NCI-H526 treated with DMSO at 0.1 percent for 48 hours (cell line): ENCODE results near the gene PXMP4.
A peak's percentile ranks its signal among the peaks of the same experiment; 100 is the strongest.

Source experiments
- DNase-seq: peaks from one replicate; lab custom pipeline; 2025; lab: John Stamatoyannopoulos, UW

Gene PXMP4

DNA sequence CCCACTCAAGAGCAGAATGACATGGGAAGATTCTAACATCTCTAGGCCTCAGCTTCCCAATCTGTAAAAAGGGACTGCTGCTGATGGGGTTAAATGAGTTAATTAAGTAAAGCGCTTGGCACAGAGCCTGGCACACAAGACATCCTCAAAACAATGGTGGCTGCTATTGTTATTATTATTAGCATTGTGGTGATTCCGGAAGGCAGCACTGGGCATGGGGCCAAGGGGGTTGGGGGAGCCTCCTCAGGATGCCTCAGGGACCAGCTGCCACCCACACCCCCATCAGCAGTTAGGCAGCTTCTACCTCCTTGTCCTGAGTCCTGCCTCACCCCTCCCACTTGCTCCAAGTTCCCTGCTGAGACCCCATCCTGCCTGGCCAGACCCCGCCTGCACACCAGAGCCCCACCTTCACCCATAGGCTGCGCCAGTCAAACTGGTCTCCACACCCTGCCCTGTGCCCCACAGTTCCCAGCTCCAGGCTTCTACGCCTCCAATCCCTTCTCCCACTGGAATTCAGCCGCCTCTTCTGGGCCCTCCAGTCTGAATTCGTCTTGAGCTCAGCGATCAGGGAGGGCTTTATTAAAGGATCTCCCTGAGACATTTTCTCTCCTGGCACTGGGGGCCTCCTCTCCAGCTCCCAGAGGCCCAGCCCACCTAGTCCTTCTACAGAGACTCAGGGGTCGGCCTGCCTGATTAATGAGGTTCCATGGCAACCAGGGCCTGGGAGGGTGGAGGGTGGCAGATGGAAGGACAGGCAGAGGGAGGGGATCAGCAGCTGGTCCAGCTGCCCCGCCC, 35.4 kb downstream of the PXMP4 start:
- DNase-seq, result no peak

DNA sequence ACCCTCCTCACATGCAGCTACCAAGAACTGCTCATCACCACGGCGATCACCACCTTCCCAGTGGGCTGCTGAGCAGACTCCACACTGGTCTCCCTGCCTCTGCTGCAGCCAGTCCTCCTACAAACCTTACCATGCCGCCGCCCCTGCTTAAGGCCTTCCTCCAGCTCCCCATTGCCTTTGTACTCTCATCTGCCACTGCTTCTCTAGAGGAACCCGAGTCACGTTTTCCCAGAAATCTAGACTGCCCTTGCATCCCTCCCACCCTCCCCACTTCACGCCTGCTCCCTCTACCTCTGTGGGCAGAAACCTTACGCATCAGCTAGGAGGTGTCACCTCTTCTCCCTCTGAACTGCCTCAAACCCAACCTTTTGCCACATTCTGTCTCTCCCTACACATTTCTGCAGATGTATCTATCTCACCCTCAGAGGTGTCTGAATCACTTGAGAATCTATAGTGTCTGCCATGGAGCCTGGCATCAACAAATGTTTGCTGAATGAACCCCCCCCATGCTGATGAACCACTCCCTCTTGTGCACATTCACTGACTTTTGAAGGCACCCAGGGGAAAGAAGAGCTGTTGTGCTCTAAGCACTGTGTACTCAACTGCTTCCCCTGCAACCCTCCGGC, 38.3 kb downstream of the PXMP4 start:
- DNase-seq, result no peak

DNA sequence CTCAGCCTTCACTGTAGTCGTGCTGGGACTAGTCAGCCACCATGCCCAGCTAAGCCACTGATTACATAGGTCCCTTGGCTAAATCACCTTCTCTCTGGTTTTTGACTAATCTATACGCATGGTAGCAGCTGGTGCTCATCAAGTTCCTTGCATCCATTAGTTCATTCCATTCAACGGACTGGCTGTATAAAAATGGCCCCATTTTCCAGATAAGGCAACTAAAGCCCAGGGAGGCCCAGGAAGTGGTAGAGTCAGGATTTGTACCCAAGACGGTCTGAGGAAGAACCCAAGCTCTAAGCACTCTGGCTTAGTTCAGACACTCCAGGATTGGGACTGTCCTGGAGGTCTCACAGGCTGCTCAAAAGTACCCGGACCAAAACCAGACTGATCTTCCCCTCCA, 38.8 kb downstream of the PXMP4 start:
- no peak for DNase-seq

DNA sequence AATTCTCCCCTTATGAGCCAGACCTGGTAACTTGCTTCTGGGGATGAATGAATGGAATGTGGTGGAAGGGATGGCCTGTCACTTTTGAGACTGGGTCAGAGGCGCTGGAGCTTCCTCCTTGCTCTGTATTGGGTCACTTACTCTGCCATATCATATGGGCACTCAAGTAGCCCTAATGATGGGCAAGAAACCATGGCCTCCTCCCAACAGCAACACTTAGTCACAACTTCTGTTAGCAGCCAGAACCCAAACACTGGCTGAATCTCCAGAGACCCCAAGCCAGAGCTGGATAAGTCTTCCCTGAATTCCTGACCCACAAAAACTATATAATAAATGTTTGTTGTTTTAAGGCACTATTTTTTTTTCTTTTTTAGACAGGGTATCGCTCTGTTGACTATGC, 39.4 kb downstream of the PXMP4 start:
- DNase-seq, result no peak

DNA sequence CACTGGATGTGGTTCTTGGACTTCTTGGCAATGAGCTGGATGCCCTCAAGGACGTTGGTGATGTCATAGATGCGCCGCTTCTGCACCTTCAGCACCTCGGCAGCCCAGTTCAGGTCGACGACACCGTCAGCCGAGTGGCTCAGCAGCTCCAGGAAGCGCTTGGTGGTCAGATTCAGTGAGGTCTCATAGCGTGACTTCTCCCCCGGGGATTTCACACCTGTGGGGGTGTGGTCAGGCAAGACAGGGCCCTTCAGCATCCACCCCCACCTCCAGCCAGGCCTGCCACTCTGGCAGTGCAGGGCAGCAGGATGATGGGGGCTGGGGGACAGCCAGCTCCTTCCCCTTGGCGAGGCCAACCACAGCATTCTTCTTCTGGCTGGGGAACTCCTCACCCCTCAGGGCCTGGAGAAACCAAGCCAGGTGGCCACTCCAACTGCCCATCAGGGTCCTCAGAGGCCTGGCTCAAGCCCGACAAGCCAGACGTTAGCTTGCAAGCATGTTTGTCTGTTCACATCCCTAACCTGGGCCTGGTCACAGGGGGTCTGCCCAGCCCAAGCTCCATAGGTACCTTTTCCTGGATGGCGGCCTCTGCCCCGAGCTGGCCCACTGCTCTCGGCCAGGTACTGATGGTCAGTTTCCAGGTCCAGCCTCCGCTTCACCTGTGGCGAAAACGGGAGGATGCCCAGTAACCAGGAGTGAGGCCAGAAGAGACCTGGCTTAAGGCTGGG, 40.2 kb downstream of the PXMP4 start:
- DNase-seq, result no peak

DNA sequence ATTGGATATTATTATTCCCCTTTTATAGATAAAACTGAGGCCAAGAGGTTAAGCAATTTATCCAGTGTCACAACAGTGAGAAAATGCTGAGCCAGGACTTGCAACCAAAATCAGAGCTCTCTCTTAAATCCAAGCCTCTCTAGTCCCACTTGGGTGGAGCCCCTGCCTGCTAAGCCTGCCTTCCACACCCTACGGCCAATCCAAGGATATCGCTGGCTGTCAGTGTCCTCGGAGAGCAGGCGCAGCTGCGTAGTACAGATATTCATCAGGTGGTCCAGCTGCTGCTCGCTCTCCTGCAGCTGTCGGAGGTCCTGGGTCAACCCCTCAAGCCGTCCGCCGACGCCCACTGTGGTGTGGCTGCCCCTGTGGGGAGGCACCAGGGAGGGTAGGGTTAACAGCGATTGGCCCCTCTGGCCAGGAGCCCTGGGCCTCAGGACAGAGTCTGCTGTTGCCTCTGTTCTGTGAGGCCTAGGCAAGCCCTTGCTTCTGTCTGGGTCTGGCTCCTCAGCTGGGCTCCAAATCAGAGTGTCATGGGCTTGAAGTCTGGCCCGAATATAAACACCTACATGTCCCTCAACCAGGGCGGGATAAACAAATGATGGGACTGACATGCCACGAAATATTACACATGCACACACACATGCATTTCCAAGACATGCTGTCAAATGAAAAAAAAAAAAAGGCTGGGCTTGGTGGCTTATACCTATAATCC, 42.0 kb downstream of the PXMP4 start:
- DNase-seq, result no peak

DNA sequence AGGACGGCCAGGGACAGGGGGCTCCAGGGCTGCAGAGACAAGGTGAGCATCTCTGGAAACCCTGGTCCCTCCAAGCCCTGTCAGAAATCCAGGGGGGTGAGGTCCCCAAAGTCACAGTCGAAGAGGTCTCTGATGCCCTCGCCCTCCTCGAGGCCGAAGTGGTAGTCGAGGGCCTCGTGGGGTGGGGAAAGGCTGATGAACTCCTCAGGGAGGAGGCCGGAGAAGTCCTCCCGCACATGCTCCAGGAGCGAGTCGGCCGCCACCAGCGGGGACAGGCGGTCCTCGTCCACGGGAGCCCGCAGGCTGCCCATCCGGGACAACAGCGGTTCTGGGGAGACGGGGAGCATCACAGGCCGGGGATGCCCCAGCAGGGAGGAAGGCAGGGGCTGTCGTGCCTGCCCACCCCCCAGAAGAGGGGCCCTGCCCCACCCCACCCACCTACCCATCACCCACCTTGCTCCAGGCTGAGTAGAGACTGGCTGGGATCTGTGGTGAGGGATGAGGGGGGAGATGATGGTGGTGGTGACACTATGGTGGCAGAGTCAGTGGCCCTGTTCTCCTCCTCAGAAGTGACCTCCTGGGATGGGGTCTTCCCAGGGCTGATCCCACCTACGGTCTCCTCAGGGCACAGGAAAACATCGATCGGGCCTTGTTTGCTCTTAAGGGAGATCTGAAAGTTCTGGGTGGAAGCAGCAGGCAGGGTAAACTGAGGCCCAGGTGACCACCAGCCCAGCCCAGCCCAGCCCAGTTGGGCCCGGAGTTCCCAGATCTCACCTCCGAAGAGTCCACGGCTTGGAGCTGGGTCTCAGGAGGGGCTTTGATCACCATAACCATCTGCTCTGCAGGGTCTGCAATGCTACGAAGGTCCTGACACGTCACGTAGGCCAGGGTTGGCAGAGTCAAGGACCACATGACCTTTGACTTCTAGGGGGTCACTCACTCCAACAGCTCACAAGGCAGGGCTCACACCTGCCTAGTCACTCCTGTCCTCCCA, 43.2 kb downstream of the PXMP4 start:
- no peak for DNase-seq

DNA sequence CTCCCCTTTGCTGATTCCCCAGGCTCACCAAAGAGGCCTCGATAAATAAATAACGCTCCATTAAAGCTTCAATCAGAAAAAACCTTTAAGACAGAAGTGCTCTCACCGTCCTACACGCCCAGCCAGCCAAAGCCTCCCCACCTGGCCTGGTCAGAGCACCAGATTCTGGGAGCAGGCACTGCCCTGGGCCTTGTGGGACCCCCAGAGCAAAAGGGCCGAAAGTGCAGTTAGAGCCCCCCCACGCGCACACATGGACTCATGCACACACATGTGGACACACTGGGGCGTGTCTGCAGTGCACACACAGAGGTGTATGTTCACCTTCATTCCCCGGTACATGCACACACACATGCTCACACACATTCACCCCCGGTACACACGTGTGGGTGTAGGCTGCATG, 44.0 kb downstream of the PXMP4 start:
- DNase-seq, result no peak

DNA sequence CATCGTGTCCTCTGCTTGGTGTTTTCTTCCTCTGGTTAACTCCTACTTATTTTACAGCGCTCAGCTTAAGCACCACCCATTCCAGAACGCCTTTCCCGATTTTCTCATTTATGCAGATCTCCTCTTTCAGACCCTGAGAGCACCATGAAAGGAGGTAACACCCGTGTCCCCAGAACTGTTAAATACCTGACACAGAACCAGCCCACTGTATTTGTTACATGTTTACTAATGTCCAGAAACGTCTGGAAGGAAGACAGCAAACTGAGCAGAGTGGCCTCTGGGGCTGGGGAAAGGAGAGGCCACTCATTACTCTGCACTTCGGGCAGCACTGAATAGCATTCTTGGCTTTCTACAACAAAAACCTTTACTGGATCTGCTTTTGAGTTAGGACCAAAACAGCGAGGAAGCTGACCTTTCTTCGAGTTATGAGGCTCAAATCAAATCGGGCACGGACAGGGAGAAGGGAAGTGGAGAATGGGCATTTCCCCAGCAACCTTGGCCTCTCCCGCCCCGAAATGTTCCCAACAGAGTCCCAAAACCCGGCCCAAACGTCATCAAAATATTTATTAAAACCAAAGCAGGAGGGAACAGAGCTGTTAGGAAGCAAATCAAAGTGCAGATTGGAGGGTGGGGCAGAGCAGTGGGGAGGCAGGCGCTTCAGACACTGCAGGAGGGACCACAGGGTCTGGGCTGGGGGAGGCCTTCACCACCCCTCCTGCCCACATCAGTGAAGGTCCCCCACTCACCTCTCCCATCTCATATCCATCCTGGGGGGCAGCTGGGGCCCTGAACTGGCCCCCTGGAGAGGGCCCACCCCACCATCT, 44.8 kb downstream of the PXMP4 start:
- DNase-seq, result no peak

DNA sequence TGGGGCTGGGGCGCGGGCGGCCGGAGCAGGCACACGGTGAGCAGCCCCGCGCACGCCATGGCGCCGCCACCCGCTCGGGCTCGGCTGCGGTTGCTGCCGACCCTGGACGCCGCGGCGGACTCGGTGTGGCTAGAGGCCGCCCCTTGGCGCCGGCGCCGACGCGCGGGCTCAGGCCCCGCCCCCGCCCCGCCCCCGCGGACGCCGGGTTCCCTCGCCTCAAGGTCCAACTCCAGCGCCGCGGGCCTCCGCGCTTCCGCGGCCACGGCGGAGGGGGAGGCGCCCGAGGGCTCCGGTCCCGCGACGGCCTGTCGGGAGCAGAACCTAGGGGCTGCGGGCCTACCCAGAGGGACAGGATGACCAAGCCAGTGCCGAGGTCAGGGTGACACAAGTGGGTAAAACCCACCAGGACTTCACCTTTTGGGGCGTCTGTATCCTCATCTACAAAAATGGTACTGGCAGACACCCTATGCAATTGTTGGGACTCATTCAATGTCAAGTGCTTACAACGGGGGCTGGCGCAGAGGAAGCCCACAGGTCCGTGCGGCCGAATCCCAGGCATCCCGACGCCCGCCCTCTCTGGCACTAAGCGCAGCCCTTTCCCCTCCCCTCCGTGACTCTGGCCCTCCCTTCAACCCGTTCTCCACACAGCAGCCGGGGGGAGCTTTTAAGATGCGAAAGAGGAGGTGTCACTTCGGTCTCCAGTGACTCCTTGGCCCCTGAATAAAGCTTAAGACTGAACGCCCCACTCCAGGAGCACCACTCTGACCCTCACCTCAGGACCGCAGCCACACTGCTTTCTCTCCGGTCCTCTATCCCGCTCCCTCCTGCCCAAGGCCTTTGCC, 45.6 kb downstream of the PXMP4 start, which contains the start of gene NECAB3:
Gene NECAB3 (minus strand): TSS at position 135 of the 842 bp plus-strand sequence. CDS start 76 bp downstream, at position 59.
- DNase-seq, result peak; percentile 68

DNA sequence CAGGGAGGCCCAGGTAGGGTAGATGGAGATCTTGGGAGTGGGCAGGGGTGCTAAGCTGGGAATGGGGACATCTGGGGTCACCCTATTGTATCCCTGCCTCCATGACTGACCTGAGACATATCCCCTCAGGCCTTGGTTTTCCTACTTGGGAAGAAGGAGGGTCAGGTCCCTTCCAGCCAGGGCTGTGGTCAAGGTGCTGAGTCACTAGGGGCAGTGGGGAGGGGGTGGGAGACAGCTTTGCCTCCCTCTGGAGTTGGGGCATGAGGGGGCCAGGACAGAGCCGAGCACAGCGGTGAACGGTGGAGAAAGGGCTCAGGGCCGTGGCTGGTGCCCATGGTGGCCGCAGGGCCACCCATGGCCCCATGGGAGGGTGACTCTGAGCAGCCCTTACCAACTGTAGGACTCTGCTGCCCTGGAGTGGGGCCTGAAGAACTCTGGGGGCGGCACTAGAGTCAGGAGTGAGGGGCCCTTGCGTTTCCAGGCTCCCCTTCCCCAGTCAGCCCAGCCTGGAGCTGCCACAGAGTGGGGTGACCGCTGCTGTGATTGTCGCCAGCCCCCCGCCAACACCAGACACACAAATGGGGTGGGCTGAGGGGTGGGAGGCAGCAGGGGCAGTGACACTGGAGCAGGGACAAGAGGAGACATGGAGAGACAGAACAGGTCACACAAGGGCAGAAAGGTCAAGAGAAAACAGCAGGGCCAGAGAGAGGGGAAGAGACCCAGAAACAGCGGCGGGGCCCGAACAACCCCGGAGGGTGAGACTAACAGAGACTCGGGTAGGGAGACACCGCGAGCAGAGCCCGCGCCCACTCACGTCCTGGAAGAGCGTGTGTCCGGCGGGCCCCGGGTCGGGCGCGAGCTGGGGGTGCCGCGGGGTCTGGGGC, 46.5 kb downstream of the PXMP4 start:
- DNase-seq, result peak; percentile 56

DNA sequence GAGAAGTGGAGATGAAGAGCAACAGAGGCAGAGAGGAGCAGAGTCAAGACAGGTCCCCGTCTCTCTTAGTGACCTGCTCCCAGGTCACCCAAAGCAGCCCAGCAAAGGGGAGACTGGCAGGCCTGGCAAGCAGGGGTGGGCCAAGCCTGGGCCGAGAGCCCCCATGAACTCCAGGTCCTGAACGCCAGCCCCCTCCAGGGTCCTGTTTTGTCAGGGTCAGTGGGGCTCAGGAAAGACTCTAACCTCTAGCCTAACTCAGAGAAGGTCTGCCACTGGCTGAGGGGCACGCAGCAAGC, 47.0 kb downstream of the PXMP4 start:
- DNase-seq, result no peak

DNA sequence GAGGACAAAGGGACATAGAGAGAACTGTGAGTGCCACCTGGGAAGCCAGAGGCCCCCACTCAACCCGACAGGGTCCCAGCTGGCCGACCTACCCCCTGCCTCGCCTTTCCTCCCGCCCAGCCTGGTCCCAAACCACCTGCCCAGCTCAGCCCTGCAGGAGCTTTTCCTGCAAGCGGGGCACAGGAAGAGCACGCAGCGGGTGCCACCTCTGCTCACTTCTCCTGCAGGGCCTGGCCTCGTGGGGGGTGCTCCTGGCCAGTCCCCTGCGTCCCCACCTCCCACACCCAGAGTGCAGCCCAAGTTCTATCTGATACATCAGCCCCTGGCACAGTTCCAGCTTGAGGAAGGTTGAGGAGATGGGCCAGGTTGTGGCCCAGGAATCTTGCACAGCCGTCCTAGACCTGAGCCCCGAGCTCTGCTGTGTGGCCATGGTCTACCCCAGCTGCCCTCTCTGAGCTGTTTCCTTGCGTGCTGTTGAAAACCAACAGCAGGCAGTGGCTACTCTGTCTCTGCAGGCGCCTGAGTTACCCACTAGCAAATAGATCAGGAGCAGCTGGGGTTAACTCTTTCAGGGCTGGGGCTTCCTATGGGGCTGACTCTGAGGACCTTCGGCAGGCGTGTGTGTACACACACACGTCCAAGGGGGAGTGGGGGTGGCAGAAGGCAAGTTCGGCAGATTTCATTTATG, 47.5 kb downstream of the PXMP4 start:
- DNase-seq, result no peak

DNA sequence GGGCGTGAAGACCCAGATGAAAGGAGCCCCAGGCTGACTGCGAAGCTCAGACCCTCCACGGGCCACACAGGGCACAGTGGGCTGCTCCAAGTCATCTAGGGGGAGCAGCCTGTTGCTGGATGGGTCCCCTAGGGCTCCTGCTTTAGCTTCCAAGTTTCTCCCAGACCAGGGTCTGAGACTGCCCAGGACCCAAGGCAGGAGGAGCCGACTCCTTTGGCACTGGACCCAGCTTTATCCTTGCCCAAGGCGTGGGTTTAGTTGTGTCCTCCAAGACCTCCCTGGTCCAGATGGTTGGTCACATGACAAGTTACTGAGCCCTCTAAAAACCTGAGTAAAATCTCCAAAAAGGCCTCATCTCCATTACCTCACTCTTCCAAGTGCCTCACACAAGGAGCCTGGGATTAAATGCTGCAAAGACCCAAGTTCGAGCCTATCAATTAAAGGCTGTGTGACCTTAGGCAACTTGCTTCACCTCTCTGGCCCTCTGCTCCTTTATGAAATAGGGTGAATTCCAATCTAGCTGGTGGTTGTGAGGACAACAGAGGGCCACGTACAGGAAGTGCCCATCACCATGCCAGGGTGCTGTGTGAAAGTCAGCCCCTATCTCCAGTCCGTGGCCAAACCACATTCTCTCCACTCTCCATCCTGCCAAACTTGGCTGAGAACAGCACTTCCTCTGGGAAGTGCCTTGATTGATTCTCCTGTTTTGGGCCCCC, 48.4 kb downstream of the PXMP4 start:
- no peak for DNase-seq

DNA sequence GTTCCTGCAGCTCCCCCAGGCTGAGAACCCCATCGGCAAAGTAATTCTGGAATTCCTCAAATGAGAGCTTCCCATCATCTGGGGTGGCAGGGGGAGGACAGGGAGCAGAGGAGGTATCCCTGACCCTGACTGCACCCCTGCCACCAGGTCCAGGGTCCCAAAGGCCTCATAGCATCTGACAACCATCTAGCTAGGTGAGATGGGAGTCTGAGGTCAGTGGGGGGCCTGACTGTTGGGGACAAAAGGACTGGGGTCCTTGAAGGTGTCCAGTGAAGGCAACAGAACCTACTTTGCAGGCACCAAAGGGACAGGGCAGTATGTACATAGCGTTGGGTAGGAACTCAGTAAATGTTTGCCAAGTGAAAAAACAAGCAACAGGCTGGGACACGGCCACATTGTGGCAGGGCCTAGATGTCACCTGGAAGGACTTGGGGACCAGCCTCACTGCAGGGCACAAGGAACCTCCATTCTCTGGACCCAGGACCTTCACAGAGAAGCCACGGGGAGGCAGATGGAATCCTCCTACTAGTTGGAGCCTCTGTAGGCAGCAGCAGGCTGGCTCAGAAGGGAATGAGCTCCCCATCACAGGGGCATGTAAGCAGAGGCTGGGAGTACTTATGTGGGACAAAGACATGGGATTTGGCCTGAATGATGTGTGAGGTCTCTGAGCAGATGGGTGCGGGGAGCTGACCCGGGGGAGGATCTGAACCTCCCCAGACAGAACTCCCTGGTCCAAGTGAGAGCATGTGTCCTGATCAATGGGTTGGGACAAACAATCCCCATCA, 49.2 kb downstream of the PXMP4 start:
- no peak for DNase-seq

DNA sequence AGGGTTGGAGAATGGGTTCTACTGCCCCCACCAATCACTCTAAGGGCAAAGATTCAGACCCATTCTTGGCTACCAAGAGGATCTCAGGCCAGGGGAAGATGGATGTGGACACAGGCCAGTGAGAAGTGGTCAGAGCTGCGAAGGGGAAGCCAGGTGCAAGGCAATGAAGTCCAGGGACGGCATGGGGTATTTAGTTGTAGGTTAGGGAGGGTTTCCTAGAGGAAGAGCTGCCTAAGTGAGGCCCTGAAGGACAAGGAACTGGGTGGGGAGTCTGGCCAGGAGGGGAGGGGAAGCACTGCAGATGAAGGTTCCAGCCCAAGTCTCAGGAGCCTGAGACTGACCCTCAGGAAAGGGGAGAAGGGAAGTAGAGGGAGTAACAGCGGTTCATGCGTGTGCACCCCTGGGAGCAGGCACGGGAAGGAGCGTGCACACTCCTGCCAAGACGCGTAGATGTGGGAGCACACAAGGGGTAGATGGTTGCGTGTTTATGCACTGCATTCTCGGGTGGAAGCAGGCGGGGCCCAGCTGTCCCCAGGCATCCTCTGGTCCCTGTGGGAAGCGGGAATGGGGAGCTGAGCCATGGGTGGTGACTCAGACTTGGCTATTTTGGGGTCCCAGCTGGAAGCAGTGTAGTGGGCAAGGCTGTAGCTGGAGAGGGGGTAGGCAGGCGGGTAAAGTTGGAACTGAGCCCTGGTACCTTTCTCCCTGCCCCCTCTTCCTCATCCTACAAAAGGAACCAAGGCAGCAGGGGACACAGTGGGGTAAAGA, 50.1 kb downstream of the PXMP4 start:
- DNase-seq, result no peak
